ENCODE measurements around the gene PTGR3. TPM values are rescaled to one million over a fixed set of nuclear protein-coding genes. Genes with fewer than 3 reads are reported as not detected.

PTGR3 gene
- total and polyA plus RNA-seq, 4 experiments from 2014 or later = 21.0 to 56.7 (median 42.6) TPM

DNA sequence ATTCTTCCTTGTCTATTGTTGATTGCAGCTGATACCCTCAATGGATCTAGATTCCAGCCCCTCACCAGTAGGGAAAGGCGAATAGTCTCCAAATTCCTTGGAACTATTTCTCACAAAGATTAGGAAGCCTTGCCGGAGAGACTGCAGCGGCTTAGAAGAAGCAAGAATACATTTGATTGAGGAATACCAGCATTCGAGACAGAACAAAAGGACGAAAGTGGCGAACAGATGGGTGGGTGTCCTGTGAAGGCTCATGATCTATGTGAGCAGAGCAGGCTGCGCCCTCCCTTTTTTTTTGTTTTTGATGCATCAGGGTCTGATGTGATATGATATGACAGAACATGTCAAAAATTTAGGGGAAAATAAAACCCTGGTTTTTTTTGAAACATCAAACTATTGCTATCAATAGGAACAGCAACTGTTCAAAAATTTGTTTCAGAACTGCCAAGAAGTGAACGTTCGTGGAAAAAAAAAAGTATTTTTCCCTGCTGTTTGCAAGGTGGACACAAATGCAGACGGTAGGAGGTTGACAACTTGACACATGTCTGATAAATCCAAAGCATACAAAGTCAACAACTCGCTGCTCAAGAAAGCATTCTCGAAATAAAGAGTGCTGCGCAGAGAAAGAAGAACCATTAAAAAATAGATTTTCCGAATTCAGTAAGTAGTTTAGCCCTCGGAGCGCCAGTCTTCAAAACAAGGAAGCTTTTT, 49.1 kb downstream of the PTGR3 start:
- DNase-seq = no peak
- intact Hi-C loops (cut with micrococcal nuclease) = loop anchor here (10.0 kb wide), 1 partner anchor 205 kb away; no protein-coding TSS in a partner anchor
- Histone ChIP-seq H3K4me3 (ENCODE audit: low read length in 2 of 2) (no peak overlapping the region), H3K27ac (ENCODE audit: low read depth, low read length) (no peak overlapping the region), H3K9me3 (ENCODE audit: control insufficient read depth in 1 of 2, low read length in 2 of 2) (no peaks in the 10 kb centered on the region), H3K27me3 (ENCODE audit: insufficient read depth, low read length) (peaks cover 3% of the 10 kb centered on the region), H3K36me3 (ENCODE audit: insufficient read depth, low read length) (no peaks in the 10 kb centered on the region), H3K4me1 (ENCODE audit: insufficient read depth, low read length) (peaks cover 12% of the 10 kb centered on the region)
- Mint-ChIP-seq H3K4me3 (peak overlapping the region in 1 of 8 donors; percentile 7), H3K4me1 (peaks cover 8 to 9% (median 9%) of the 10 kb centered on the region in 4 donors), H3K9me3 (peaks cover 0 to 5% (median 0%) of the 10 kb centered on the region in 8 donors), H3K36me3 (no peaks in the 10 kb centered on the region), H3K27me3 (peaks cover 1 to 7% of the 10 kb centered on the region in 2 donors), H3K27ac (no peak overlapping the region)
- ChIA-PET POLR2A (ENCODE audit: partially characterized antibody) (no interaction called here), CTCF (ENCODE audit: partially characterized antibody) (no interaction called here)

DNA sequence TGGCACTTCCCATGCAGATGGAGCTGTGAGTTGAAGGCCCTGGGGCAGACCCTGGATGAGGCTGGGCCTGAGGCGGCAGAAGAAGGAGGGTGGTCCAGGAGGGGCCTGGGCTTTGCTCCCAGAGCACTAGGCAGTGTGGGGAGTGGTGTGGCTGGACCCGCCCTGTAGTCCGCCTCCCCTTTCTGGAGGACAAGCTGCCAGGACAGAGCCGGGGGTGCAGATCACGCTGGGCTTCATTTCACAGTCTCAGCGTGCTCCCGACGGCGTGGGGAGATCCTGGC, 49.8 kb downstream of the PTGR3 start:
- Histone ChIP-seq H3K27ac (ENCODE audit: low read depth, low read length) (no peak overlapping the region), H3K4me1 (ENCODE audit: insufficient read depth, low read length) (peaks cover 12% of the 10 kb centered on the region), H3K27me3 (ENCODE audit: insufficient read depth, low read length) (peaks cover 3% of the 10 kb centered on the region), H3K9me3 (ENCODE audit: control insufficient read depth in 1 of 2, low read length in 2 of 2) (no peaks in the 10 kb centered on the region), H3K36me3 (ENCODE audit: insufficient read depth, low read length) (no peaks in the 10 kb centered on the region), H3K4me3 (ENCODE audit: low read length in 2 of 2) (no peak overlapping the region)
- H3K4me3 Mint-ChIP-seq = no peak overlapping the region
- no peak overlapping the region for H3K27ac Mint-ChIP-seq
- no peak for DNase-seq
- H3K27me3 Mint-ChIP-seq = peaks cover 1 to 7% of the 10 kb centered on the region in 2 donors
- H3K36me3 Mint-ChIP-seq = no peaks in the 10 kb centered on the region
- ChIA-PET POLR2A (ENCODE audit: partially characterized antibody) (no interaction called here), CTCF (ENCODE audit: partially characterized antibody) (no interaction called here)
- H3K4me1 Mint-ChIP-seq = peaks cover 8 to 9% (median 9%) of the 10 kb centered on the region in 4 donors
- intact Hi-C loops (cut with micrococcal nuclease) = no loop called here
- H3K9me3 Mint-ChIP-seq = peaks cover 0 to 3% (median 0%) of the 10 kb centered on the region in 8 donors

Other genes starting within 250 kb of the PTGR3 start
- gene TSHZ1, start 1.7 kb upstream of the PTGR3 start, total RNA-seq = 10 to 100 TPM; 30.1 to 32.0 TPM
- gene TSHZ1, start 1.7 kb upstream of the PTGR3 start, polyA plus RNA-seq = 1 to 10 TPM in 1 of 2 donors, under 1 TPM in 1; 0.84 to 6.5 TPM
- gene SMIM21, start 218.6 kb upstream of the PTGR3 start, total RNA-seq = not detected
- not detected for gene SMIM21, start 218.6 kb upstream of the PTGR3 start, polyA plus RNA-seq